IMR-90 (cell line): ENCODE data around the gene RABGAP1. TPM values are rescaled to one million over a fixed set of nuclear protein-coding genes. Genes with fewer than 3 reads are reported as not detected.

Experiments used
- ATAC-seq: fragments of 200-7000 bp; cut with Tn5 transposase; 2 replicates; pipeline ENCODE4 v1.9.1; 2020; ENCODE audit warnings: low read depth, mild to moderate bottlenecking, moderate library complexity
- BruUV-seq: library from RNA; stranded (reverse); fragments of 400-500 nt; replicated peaks from 2 replicates; lab custom pipeline; 2021; lab: Mats Ljungman, UMichigan
- CTCF ChIA-PET: fragments of 300-600 bp; formaldehyde crosslinking; extraction: SDS; loops from one replicate; lab custom pipeline; 2021; ENCODE audit warnings: antibody characterized with exemption; lab: Yijun Ruan, JAX
- POLR2A ChIA-PET: fragments of 300-600 bp; sonication (Branson Sonifier 250); formaldehyde crosslinking; loops from one replicate; lab custom pipeline; 2022; ENCODE audit warnings: antibody characterized with exemption; ENCODE audit not compliant: unreplicated experiment; lab: Charles Lee
- DNase-seq: peaks from one replicate; pipeline ENCODE4 v3.0.0; 2013
- H2AFZ ChIP-seq: replicated peaks from 2 replicates; pipeline ENCODE3; 2013; ENCODE audit warnings: low read length, mild to moderate bottlenecking; ENCODE audit not compliant: poor library complexity
- H2AK5ac ChIP-seq: 2 replicates; pipeline ENCODE4 v1.6.1; 2013; ENCODE audit warnings: low read depth, low read length, inconsistent platforms
- H2AK9ac ChIP-seq: replicated peaks from 2 replicates; pipeline ENCODE3; 2013; ENCODE audit warnings: mild to moderate bottlenecking, low read depth, low read length, moderate library complexity; ENCODE audit not compliant: poor library complexity
- H2BK120ac ChIP-seq: 2 replicates; pipeline ENCODE4 v1.6.1; 2013; ENCODE audit warnings: low read depth, low read length, inconsistent platforms
- H2BK15ac ChIP-seq: 3 replicates; pipeline ENCODE4 v1.6.1; 2013; ENCODE audit warnings: low read depth, low read length, inconsistent platforms
- H2BK20ac ChIP-seq: 2 replicates; pipeline ENCODE4 v1.6.1; 2013; ENCODE audit warnings: low read depth, mild to moderate bottlenecking, inconsistent platforms, low read length, moderate library complexity
- H2BK5ac ChIP-seq: 2 replicates; pipeline ENCODE4 v1.6.1; 2013; ENCODE audit warnings: mild to moderate bottlenecking, low read depth, low read length, inconsistent platforms; ENCODE audit not compliant: poor library complexity, severe bottlenecking
- H3K14ac ChIP-seq: replicated peaks from 2 replicates; pipeline ENCODE4 v1.6.1; 2013; ENCODE audit warnings: low read depth, low read length, inconsistent platforms
- H3K18ac ChIP-seq: 2 replicates; pipeline ENCODE4 v1.6.1; 2013; ENCODE audit warnings: low read depth, low read length, control low read depth
- H3K23ac ChIP-seq: 2 replicates; pipeline ENCODE4 v1.6.1; 2013; ENCODE audit warnings: low read depth, low read length, inconsistent platforms
- H3K27ac ChIP-seq: 2 replicates; pipeline ENCODE4 v1.5.1; 2013; ENCODE audit warnings: mild to moderate bottlenecking, control low read depth, low read length; ENCODE audit not compliant: insufficient read depth
- H3K27me3 ChIP-seq: 2 replicates; pipeline ENCODE4 v1.6.1; 2013; ENCODE audit warnings: low read length; ENCODE audit not compliant: control insufficient read depth, insufficient read depth
- H3K36me3 ChIP-seq: 2 replicates; pipeline ENCODE4 v1.6.1; 2013; ENCODE audit warnings: low read length, mixed read lengths; ENCODE audit not compliant: control insufficient read depth, insufficient read depth
- H3K4ac ChIP-seq: 2 replicates; pipeline ENCODE4 v1.6.1; 2013; ENCODE audit warnings: low read depth, low read length, inconsistent platforms
- H3K4me1 ChIP-seq: 2 replicates; pipeline ENCODE4 v1.6.1; 2013; ENCODE audit warnings: low read length, mixed read lengths; ENCODE audit not compliant: control insufficient read depth, insufficient read depth
- H3K4me2 ChIP-seq: 2 replicates; pipeline ENCODE4 v1.6.1; 2013; ENCODE audit warnings: low read depth, mild to moderate bottlenecking, control low read depth, low read length, moderate library complexity
- H3K4me3 ChIP-seq: 2 replicates; pipeline ENCODE4 v1.5.1; 2013; ENCODE audit warnings: low read depth, mild to moderate bottlenecking, control low read depth, low read length, moderate library complexity; ENCODE audit not compliant: insufficient read depth
- H3K56ac ChIP-seq: 2 replicates; pipeline ENCODE4 v1.6.1; 2013; ENCODE audit warnings: low read length, inconsistent platforms; ENCODE audit not compliant: insufficient read depth; ENCODE audit errors: extremely low read depth
- H3K79me1 ChIP-seq, 2 experiments: 2 replicates each; pipeline ENCODE4 v1.6.1; 2013; ENCODE audit warnings: low read length in 2 of 2, inconsistent platforms in 1 of 2, low read depth in 1 of 2
- H3K9ac ChIP-seq: 2 replicates; pipeline ENCODE4 v1.6.1; 2013; ENCODE audit warnings: low read depth, low read length, control low read depth
- H3K9me1 ChIP-seq: 2 replicates; pipeline ENCODE4 v1.6.1; 2013; ENCODE audit warnings: low read length, inconsistent platforms; ENCODE audit not compliant: insufficient read depth
- H3K9me3 ChIP-seq: 2 replicates; pipeline ENCODE4 v1.6.1; 2013; ENCODE audit warnings: low read length; ENCODE audit not compliant: control insufficient read depth, insufficient read depth
- H4K20me1 ChIP-seq: 2 replicates; pipeline ENCODE4 v1.6.1; 2013; ENCODE audit warnings: low read length, inconsistent platforms; ENCODE audit not compliant: insufficient read depth
- H4K5ac ChIP-seq: 2 replicates; pipeline ENCODE4 v1.6.1; 2013; ENCODE audit warnings: mild to moderate bottlenecking, low read depth, low read length, control low read depth
- H4K8ac ChIP-seq, 2 experiments: 2 replicates each; pipeline ENCODE4 v1.6.1; 2013; ENCODE audit warnings: low read depth in 2 of 2, low read length in 2 of 2, control low read depth in 1 of 2, inconsistent platforms in 1 of 2
- H4K91ac ChIP-seq: 2 replicates; pipeline ENCODE4 v1.6.1; 2013; ENCODE audit warnings: low read depth, low read length, inconsistent platforms; ENCODE audit not compliant: insufficient read depth
- CEBPB ChIP-seq: IDR thresholded peaks from 2 replicates; pipeline ENCODE4 v1.6.1; 2012; ENCODE audit warnings: low read depth, low read length, improper control_type of control experiment
- FOS ChIP-seq: fragments of 150-350 bp; IDR thresholded peaks from 2 replicates; pipeline ENCODE4 v1.6.1; 2016; ENCODE audit warnings: low read depth, low read length
- MXI1 ChIP-seq: IDR thresholded peaks from 2 replicates; pipeline ENCODE4 v1.6.1; 2012; ENCODE audit warnings: low read depth, mild to moderate bottlenecking, low read length, moderate library complexity, borderline replicate concordance
- SMC3 ChIP-seq: fragments of 150-350 bp; IDR thresholded peaks from 2 replicates; pipeline ENCODE4 v1.6.1; 2016; ENCODE audit warnings: low read depth, mild to moderate bottlenecking, antibody characterized with exemption, low read length, moderate library complexity
- WGBS, 2 experiments: methylation state at CpG; one replicate each; pipeline versions ENCODE4 v1.1.5 to v1.1.7; 2013; ENCODE audit warnings: missing lambda C conversion rate in 2 of 2; ENCODE audit not compliant: insufficient read length in 1 of 2; ENCODE audit errors: extremely low coverage in 2 of 2; 5-methylcytosine and 5-hydroxymethylcytosine counted together
- dilution Hi-C: fragments of 300-500 bp; cut with HindIII; formaldehyde crosslinking; loops from one replicate; pipeline ENCODE4 v1.14.3; 2018; ENCODE audit warnings: low sequenced_read_pairs; ENCODE audit not compliant: unreplicated experiment
- in situ Hi-C: fragments of 300-500 bp; cut with MboI; formaldehyde crosslinking; loops from 3 replicates; pipeline ENCODE4 v1.14.3; 2019; ENCODE audit warnings: low sequenced_read_pairs, inconsistent platforms, mixed read lengths
- intact Hi-C: fragments of 100-400 bp; cut with micrococcal nuclease; formaldehyde crosslinking; loops from 2 replicates; pipeline ENCODE4 v1.10.0; 2022
- polyA plus RNA-seq, 3 experiments: library from polyadenylated mRNA; depleted of rRNA; stranded (reverse); fragments of >200 nt; gene quantifications; 2 replicates each; pipeline ENCODE4 v1.2.3, GENCODE V29; 2012; ENCODE audit warnings: low replicate concordance in 1 of 3
- total RNA-seq: library from RNA; depleted of rRNA; stranded (reverse); fragments of >200 nt; gene quantifications from 2 replicates; pipeline ENCODE4 v1.2.3, GENCODE V29; 2012

The RABGAP1 gene
- total and polyA plus RNA-seq, 2 of the 4 experiments (the other 2 are of a cell fraction), result 20.0 to 53.9 TPM

DNA sequence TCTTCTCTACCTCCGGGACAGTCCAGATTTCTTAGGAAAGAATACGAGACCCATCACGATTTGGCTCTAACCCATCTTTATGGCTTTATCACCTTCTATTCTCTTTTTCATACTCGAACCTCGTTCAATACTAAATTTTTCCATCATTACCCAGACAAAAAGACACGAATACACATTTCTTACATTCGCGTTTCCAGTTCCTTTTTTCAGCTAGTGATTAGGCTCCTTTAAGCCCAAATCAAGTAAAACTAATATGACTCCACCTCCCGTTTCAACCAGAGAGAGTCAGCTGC, 28.2 kb upstream of the RABGAP1 start:
- in situ Hi-C loops, result no loop called here
- no peak for DNase-seq

More for the DNA sequence above, 28.2 kb upstream of the RABGAP1 start:
- Histone ChIP-seq H3K9me1 (peaks cover 3% of the 10 kb centered on the region; the same call in 1 of the 2 replicates), H3K4ac (peak overlapping the region; percentile 95), H3K14ac (peak overlapping the region; percentile 95), H3K9me3 (no peaks in the 10 kb centered on the region), H4K20me1 (no peaks in the 10 kb centered on the region), H4K5ac (peak overlapping the region; percentile 99), H3K4me2 (peak overlapping the region; percentile 74), H2AK9ac (peak overlapping the region; percentile 93), H2AFZ (peak overlapping the region; percentile 94), H3K18ac (peak overlapping the region; percentile 73; the same call in 1 of the 2 replicates), H3K4me3 (peak overlapping the region; percentile 87), H4K8ac (peak overlapping the region; percentile 97 to 99), H2BK120ac (no peak overlapping the region), H2AK5ac (peak overlapping the region; percentile 84), H3K4me1 (no peaks in the 10 kb centered on the region; the same call in 1 of the 2 replicates), H2BK15ac (no peak overlapping the region), H3K36me3 (peaks cover 6% of the 10 kb centered on the region), H2BK20ac (no peak overlapping the region), H4K91ac (peak overlapping the region; percentile 94), H3K79me1 (peaks cover 29 to 35% of the 10 kb centered on the region in 2 experiments), H3K23ac (peak overlapping the region; percentile 84), H3K9ac (peak overlapping the region; percentile 95), H2BK5ac (peak overlapping the region; percentile 85), H3K56ac (peak overlapping the region; percentile 95), H3K27me3 (no peaks in the 10 kb centered on the region), H3K27ac (peak overlapping the region; percentile 92)
- CTCF ChIA-PET, result interaction anchor here (0.5 to 1.3 kb wide), 2 partner anchors 43 to 437 kb away, joined by 3 to 4 read pairs; no protein-coding TSS in a partner anchor
- POLR2A ChIA-PET, result no interaction called here
- dilution Hi-C loops, result no loop called here
- BruUV-seq, result no TSS peak
- TF ChIP-seq MXI1, result no peak
- TF ChIP-seq CEBPB, result no peak
- TF ChIP-seq FOS, result no peak
- TF ChIP-seq SMC3, result no peak
- ATAC-seq, result no peak
- intact Hi-C loops, result no loop called here
- WGBS, 2 experiments, result 9% methylated on average over 5 of the region's 9 CpGs; no CpG with 5 or more reads in 1 of the 2 experiments
